RWPE1 (cell line): ENCODE results near the gene LAMC3.

Source experiments
- CTCF ChIA-PET: fragments of 350-600 bp; sonication (Branson Sonifier 250); formaldehyde crosslinking; extraction: SDS; loops from one replicate; lab custom pipeline; 2021; lab: Yijun Ruan, JAX
- POLR2A ChIA-PET: fragments of 400-600 bp; formaldehyde crosslinking; extraction: SDS; loops from one replicate; lab custom pipeline; 2020; ENCODE audit warnings: antibody characterized with exemption; ENCODE audit not compliant: low non-redundant PET; lab: Yijun Ruan, JAX
- DNase-seq: peaks from one replicate; pipeline ENCODE4 v3.0.0; 2012; ENCODE audit warnings: low spot score
- H3K27ac ChIP-seq: fragments of 450-650 bp; 2 replicates; pipeline ENCODE4 v1.5.1; 2017
- CTCF ChIP-seq: fragments of 450-650 bp; conservative IDR thresholded peaks from 2 replicates; pipeline ENCODE4 v1.5.1; 2017; ENCODE audit warnings: low read depth, mild to moderate bottlenecking

The LAMC3 gene

GRCh38 chr9:131081868-131082267 is 72.9 kb downstream of the LAMC3 start:
- ChIA-PET POLR2A (no interaction called here), CTCF (interaction anchor here (1.3 kb wide), 1 partner anchor 9 kb away, joined by 3 read pairs; no protein-coding TSS in a partner anchor)
- no peak for TF ChIP-seq CTCF
- DNase-seq, result no peak
- no peak overlapping the region for H3K27ac ChIP-seq

DNA sequence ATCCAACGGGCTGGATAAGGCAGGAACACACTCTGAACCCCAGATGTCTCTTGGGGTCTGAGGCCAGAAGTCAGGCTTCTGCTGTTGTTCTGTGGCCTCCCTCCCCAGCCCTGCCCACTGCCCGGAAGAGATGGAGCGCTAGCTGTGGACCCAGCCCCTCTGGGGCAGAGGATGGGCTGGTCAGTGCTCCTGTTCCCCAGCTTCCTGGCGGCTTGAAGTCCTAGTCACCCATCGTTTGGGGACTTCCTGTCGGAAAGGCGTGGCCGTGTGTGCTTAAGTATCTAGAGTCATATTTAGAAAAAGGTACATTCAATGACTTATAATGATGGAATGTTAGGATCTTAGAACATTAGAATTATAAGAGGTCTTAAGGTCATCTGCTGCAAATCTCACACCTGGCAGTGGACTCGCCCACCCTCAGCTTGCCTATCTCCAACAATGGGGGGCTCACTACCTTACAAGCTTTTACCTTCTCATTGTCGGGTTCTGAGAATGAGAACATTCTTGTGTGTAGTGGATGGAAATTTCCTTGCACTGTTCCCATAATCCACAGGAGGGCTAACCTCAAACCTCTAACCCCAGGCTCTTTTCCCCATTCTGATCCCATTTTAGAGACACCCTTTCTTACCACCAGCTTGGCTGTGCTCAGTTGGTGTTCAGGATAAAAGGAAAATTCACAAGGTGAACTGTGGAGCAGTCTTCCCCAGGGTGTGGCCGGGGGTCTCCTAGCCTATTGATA is 74.0 kb downstream of the LAMC3 start:
- DNase-seq, result peak; percentile 48
- CTCF ChIA-PET, result interaction anchor here (0.7 to 1.3 kb wide), 4 partner anchors 9 to 1125 kb away, joined by 3 read pairs; no protein-coding TSS in a partner anchor
- TF ChIP-seq CTCF, result no peak
- POLR2A ChIA-PET, result interaction anchor here (0.6 kb wide), 1 partner anchor 10 kb away, joined by 12 read pairs; no protein-coding TSS in a partner anchor
- H3K27ac ChIP-seq, result no peak overlapping the region

DNA sequence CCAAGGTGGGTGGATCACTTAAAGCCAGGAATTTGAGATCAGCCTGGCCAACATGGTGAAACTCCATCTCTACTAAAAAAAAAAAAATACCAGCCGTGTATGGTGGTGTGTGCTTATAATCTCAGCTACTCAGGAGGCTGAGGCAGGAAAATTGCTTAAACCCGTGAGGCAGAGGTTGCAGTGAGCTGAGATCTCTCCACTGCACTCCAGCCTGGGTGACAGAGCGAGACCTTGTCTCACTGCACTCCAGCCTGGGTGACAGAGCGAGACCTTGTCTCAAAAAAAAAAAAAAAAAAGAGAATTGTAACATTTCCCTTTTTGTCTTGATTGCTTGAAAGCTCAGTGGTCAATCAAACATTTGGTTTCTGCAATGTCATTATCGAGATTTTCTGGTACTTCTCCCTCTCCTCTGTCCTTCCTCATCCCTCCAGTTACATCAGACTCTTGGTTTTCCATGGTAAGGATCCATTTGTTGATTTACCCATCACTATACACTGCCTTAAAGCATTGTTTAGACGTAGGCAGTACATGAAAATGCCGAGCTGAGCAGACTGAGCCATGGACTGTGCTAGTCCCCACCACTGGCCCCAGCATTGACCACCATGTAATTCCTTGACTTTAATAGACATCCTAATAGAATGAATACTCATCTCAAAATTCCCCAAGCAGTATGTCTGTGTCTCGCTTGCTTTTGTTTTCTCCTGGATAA is 75.8 kb downstream of the LAMC3 start:
- no peak overlapping the region for H3K27ac ChIP-seq
- ChIA-PET POLR2A (no interaction called here), CTCF (interaction anchor here (0.6 to 1.1 kb wide), 4 partner anchors 19 to 1697 kb away, joined by 3 to 4 read pairs (median 3); no protein-coding TSS in a partner anchor)
- no peak for TF ChIP-seq CTCF
- no peak for DNase-seq

DNA sequence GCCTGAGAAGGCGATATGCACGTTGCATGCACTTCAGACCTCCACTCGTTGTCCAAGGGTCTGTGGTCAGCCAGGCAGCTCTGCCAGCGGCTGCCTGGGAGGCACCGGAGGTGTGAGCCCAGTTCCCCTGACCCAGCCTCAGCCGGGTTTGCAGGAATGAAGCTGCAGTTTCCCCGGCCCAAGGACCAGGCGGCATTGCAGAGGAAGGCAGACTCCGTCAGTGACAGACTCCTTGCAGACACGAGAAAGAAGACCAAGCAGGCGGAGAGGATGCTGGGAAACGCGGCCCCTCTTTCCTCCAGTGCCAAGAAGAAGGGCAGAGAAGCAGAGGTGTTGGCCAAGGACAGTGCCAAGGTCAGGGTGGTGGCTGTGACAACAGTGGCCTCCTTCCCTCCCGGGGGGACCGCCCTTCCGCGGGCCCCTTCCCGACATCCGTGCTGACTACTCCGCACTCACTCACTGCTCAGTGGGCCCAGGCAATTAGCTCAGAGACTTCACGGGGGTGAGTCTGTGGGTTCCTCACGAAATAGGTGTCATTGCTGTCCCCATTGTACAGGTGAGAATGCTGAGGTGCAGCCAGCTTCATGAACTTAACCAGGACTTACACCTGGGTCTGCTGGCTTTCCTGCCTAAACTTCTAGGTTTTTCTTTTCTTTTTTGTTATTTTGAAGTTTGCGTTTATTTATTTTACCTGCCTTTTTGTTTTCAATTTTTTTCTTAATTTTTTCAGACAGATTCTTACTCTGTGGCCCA is 76.6 kb downstream of the LAMC3 start:
- TF ChIP-seq CTCF, result no peak
- H3K27ac ChIP-seq, result no peak overlapping the region
- DNase-seq, result no peak
- CTCF ChIA-PET, result interaction anchor here (0.6 to 1.1 kb wide), 3 partner anchors 18 to 1696 kb away, joined by 3 to 4 read pairs (median 3); no protein-coding TSS in a partner anchor
- POLR2A ChIA-PET, result no interaction called here

- POLR2A ChIA-PET, result no interaction called here
- CTCF ChIA-PET, result interaction anchor here (0.7 kb wide), 2 partner anchors 121 to 221 kb away, joined by 3 to 4 read pairs; no protein-coding TSS in a partner anchor
- H3K27ac ChIP-seq, result no peak overlapping the region
These were observed 78.5 kb downstream of the LAMC3 start for GRCh38 chr9:131087354-131087893.

More at GRCh38 chr9:131087354-131087893, 78.5 kb downstream of the LAMC3 start:
- no peak for DNase-seq
- no peak for TF ChIP-seq CTCF
